ENCODE data around the gene MAF. TPM values are rescaled to one million over a fixed set of nuclear protein-coding genes. Genes with fewer than 3 reads are reported as not detected.

Gene MAF
- total and polyA plus RNA-seq, 2 of the 13 experiments (the other 11 are each of a cell fraction or from before 2014, with no cell fraction given): 0.07 to 0.31 TPM

GRCh38 chr16:79560318-79560717 is 40.2 kb downstream of the MAF start (continued):
- TF ChIP-seq ZNF678 (CRISPR knock-in tag; IDR thresholded peaks at IDR 0.05) (no peak), DR1 (CRISPR knock-in tag; IDR thresholded peaks at IDR 0.05) (no peak), MXD1 (CRISPR knock-in tag; IDR thresholded peaks at IDR 0.05) (no peak), YY1 (IDR thresholded peaks at IDR 0.05; ENCODE audit: insufficient read depth, insufficient replicate concordance, low read depth, low read length) (no peak)

- H2AFZ ChIP-seq (ENCODE audit: low read length): no peak overlapping the region
- intact Hi-C loops (cut with micrococcal nuclease; ENCODE audit: unreplicated experiment) (no loop called here), in situ Hi-C loops (cut with HindIII; ENCODE audit: extremely low pct_ligation_motif_present, low pct_unique_long_range_greater_than_20kb) (no loop called here)
- H3K4me3 ChIP-seq (replicated peaks in 1 of 3; ENCODE audit: insufficient read depth in 1 of 3, low read depth in 2 of 3, low read length in 3 of 3): no peak overlapping the region
- no peaks in the 10 kb centered on the region for H3K9me3 ChIP-seq (ENCODE audit: low read length)
- 30% methylated on average over 1 of the region's 1 CpG for WGBS (ENCODE audit: low lambda C conversion rate)
- peak; percentile 96 to 98 for TF ChIP-seq MAFK (conservative IDR thresholded peaks at IDR 0.05 in 1 of 2, IDR thresholded peaks at IDR 0.05 in 1 of 2; ENCODE audit: low read length in 2 of 2)
- peak; percentile 97 for TF ChIP-seq MAFF (IDR thresholded peaks at IDR 0.05; ENCODE audit: low read depth, low read length)
- no peak for TF ChIP-seq SIX4 (CRISPR knock-in tag; IDR thresholded peaks at IDR 0.05)
- TF ChIP-seq U2AF1 (optimal IDR thresholded peaks at IDR 0.05; ENCODE audit: low read depth, low read length): no peak
- FAIRE-seq (no peak), DNase-seq (ENCODE audit: low spot score) (no peak), ATAC-seq (no peak)
- H3K4me2 ChIP-seq (ENCODE audit: low read depth, low read length): no peak overlapping the region
- peaks cover 0 to 4% of the 10 kb centered on the region in 2 experiments; a peak in 1 of 5 replicates for H3K27me3 ChIP-seq (ENCODE audit: control insufficient read depth in 1 of 2, insufficient read depth in 2 of 2, low read length in 2 of 2)
- no peak overlapping the region for H3K9ac ChIP-seq (ENCODE audit: insufficient read depth, low read depth, low read length)
- CTCF ChIA-PET (ENCODE audit: low intra/inter-chr PET ratio, low total read pairs): no interaction called here
- no peaks in the 10 kb centered on the region for H4K20me1 ChIP-seq (ENCODE audit: insufficient read depth, low read length)
- POLR2A ChIA-PET: no interaction called here
- H3K79me2 ChIP-seq (ENCODE audit: insufficient read depth, low read length): no peaks in the 10 kb centered on the region
- H3K4me1 ChIP-seq (ENCODE audit: insufficient read depth, low read length): peaks cover 8% of the 10 kb centered on the region
- no peak overlapping the region for H3K27ac ChIP-seq (ENCODE audit: extremely low read length, insufficient read depth, low read length)
- BruUV-seq (replicated peaks): no TSS peak
- H3K36me3 ChIP-seq (replicated peaks in 1 of 2; ENCODE audit: control insufficient read depth in 1 of 2, insufficient read depth in 2 of 2, low read length in 2 of 2): no peaks in the 10 kb centered on the region
Observed at GRCh38 chr16:79559532-79559931, 41.0 kb downstream of the MAF start.
